Measurements from ENCODE around the gene TTC29. TPM values are rescaled to one million over a fixed set of nuclear protein-coding genes. Genes with fewer than 3 reads are reported as not detected.

TTC29 gene
- total RNA-seq, 1 experiment from 2014 or later, result 0.09 TPM

GRCh38 chr4:146975036-146975435 is 29.4 kb upstream of the TTC29 start:
- ATAC-seq, result no peak
- Mint-ChIP-seq H3K27ac (no peak overlapping the region), H3K4me1 (peaks cover 20% of the 10 kb centered on the region), H3K36me3 (no peaks in the 10 kb centered on the region), H3K27me3 (ENCODE audit: low read depth) (no peaks in the 10 kb centered on the region), H3K4me3 (no peak overlapping the region), H3K9me3 (no peaks in the 10 kb centered on the region; the same call in 1 of the 2 replicates)
- ChIA-PET CTCF (interaction anchor here (1.0 kb wide), 1 partner anchor 29 kb away, joined by 3 read pairs; no protein-coding TSS in a partner anchor), POLR2A (interaction anchor here (0.7 kb wide), 1 partner anchor 616 kb away, joined by 3 read pairs; no protein-coding TSS in a partner anchor)
- no peak for DNase-seq (ENCODE audit: low spot score)
- TF ChIP-seq ARID4B (CRISPR knock-in tag; IDR thresholded peaks at IDR 0.05; ENCODE audit: borderline replicate concordance), result no peak
- no peak for TF ChIP-seq ATF6 (CRISPR knock-in tag; IDR thresholded peaks at IDR 0.05)
- TF ChIP-seq ZNF671 (CRISPR knock-in tag; IDR thresholded peaks at IDR 0.05), result no peak
- no peak for TF ChIP-seq ZNF425 (CRISPR knock-in tag; conservative IDR thresholded peaks at IDR 0.05)

- H3K9me3 Mint-ChIP-seq, result peaks cover 21% of the 10 kb centered on the region
- no peak overlapping the region for H3K4me3 Mint-ChIP-seq
- peaks cover 20% of the 10 kb centered on the region for H3K4me1 Mint-ChIP-seq
- H3K27ac Mint-ChIP-seq, result no peak overlapping the region
- POLR2A ChIA-PET, result no interaction called here
- ATAC-seq, result no peak
- no peak for DNase-seq (ENCODE audit: low spot score)
- CTCF ChIA-PET, result no interaction called here
- no peak for TF ChIP-seq EMX1 (CRISPR knock-in tag; IDR thresholded peaks at IDR 0.05)
- TF ChIP-seq ZNF512 (CRISPR knock-in tag; IDR thresholded peaks at IDR 0.05; ENCODE audit: borderline replicate concordance), result no peak
- no peak for TF ChIP-seq ZNF416 (CRISPR knock-in tag; IDR thresholded peaks at IDR 0.05)
- TF ChIP-seq HMGA2 (CRISPR knock-in tag; IDR thresholded peaks at IDR 0.05), result no peak
- no peak for TF ChIP-seq HMGXB4 (CRISPR knock-in tag; IDR thresholded peaks at IDR 0.05)
- TF ChIP-seq ZNF317 (CRISPR knock-in tag; IDR thresholded peaks at IDR 0.05; ENCODE audit: borderline replicate concordance, low read depth), result no peak
- TF ChIP-seq NFATC4 (CRISPR knock-in tag; IDR thresholded peaks at IDR 0.05), result no peak
- no peak for TF ChIP-seq JUN (CRISPR knock-in tag; IDR thresholded peaks at IDR 0.05)
- TF ChIP-seq NR3C1 (CRISPR knock-in tag; conservative IDR thresholded peaks at IDR 0.05; ENCODE audit: low read depth), result no peak
- no peak for TF ChIP-seq ZNF425 (CRISPR knock-in tag; conservative IDR thresholded peaks at IDR 0.05)
- no peak for TF ChIP-seq ATF3 (CRISPR knock-in tag; conservative IDR thresholded peaks at IDR 0.05)
- no peak for TF ChIP-seq ZBTB43 (CRISPR knock-in tag; IDR thresholded peaks at IDR 0.05)
- TF ChIP-seq E2F5 (CRISPR knock-in tag; IDR thresholded peaks at IDR 0.05), result no peak
- TF ChIP-seq FOXP1 (CRISPR knock-in tag; IDR thresholded peaks at IDR 0.05; ENCODE audit: borderline replicate concordance), result no peak
- no peaks in the 10 kb centered on the region for H3K36me3 Mint-ChIP-seq
- no peaks in the 10 kb centered on the region for H3K27me3 Mint-ChIP-seq (ENCODE audit: low read depth)
These were observed 26.4 kb upstream of the TTC29 start for GRCh38 chr4:146972036-146972435.
